GM18517 (cell line): ENCODE measurements around the gene CFAP251.

Source experiments
- ATAC-seq: cut with Tn5 transposase; IDR thresholded peaks from one replicate; pipeline ENCODE4 v1.9.1; 2021; ENCODE audit warnings: mild to moderate bottlenecking, moderate library complexity; ENCODE audit not compliant: unreplicated experiment

CFAP251 gene

GRCh38 chr12:121939992-121940766 is 21.8 kb downstream of the CFAP251 start:
- ATAC-seq, result no peak

- no peak for ATAC-seq
These were observed 23.8 kb downstream of the CFAP251 start for GRCh38 chr12:121942145-121942718.

DNA sequence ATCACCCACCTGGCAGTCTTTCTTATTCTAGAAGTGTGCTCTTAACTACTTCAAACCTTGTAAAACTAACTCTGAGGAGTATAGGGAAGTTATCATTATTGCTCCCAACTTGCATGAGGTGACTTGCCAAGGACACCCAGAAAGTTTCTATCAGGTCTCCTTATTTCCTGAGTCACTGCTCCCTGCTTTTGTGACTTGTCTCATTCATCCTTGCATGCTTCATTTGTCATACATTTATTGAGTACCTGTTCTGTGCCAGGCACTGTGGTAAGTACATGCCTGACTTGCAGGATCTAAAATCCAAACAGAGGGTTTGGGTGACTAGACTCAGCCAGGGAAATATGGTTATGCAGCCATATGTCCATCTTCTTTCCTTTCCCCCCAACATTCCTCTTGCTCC is 25.5 kb downstream of the CFAP251 start:
- no peak for ATAC-seq

DNA sequence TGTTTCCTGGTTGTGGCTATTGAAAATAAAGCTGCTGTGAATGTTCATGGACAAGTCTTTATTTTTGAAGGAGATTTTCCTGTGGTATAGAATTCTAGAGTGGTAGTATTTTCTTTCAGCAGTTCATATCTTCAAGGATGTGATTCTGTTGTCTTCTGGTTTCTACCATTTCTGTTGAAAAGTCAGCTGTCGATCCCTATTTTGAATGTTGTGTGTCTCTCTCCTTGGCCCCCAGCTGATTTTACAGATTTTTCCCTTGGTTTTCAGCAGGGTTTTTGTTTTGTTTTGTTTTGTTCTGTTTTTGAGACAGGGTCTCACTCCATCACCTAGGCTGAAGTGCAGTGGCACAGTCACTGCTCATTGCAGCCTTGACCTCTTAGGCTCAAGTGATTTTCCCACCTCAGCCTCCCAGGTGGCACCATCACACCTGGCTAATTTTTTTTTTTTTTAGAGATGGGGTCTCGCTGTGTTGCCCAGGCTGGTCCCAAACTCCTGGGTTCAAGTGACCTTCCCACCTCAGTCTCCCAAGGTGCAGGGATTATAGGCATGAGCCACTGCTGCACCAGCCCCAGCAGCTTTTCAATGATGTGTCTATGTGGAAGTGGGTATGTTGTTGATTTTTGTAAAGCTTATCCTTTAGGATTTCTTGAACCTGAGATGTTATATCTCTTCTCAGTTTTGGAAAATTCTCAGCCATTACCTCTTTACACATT is 28.1 kb downstream of the CFAP251 start:
- ATAC-seq, result no peak

DNA sequence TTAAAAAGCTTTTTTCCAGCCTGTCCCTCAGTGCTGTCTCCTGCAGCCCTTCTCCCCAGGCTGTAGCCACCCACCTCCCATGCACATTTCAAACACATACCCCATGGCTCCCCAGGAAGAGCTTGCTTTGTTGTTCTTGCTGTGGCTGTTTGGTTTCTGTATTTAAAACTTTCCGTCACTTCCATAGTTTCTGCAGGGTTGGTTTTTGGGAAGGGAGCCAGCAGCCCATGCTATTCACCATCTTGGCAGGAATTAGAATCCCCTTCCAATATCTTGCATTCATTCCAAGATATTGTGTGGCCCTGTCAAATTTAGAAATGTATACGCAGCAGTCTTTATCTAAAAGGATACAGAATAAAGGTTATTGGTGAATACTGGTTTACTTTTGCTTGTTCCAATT is 29.6 kb downstream of the CFAP251 start:
- ATAC-seq, result no peak

DNA sequence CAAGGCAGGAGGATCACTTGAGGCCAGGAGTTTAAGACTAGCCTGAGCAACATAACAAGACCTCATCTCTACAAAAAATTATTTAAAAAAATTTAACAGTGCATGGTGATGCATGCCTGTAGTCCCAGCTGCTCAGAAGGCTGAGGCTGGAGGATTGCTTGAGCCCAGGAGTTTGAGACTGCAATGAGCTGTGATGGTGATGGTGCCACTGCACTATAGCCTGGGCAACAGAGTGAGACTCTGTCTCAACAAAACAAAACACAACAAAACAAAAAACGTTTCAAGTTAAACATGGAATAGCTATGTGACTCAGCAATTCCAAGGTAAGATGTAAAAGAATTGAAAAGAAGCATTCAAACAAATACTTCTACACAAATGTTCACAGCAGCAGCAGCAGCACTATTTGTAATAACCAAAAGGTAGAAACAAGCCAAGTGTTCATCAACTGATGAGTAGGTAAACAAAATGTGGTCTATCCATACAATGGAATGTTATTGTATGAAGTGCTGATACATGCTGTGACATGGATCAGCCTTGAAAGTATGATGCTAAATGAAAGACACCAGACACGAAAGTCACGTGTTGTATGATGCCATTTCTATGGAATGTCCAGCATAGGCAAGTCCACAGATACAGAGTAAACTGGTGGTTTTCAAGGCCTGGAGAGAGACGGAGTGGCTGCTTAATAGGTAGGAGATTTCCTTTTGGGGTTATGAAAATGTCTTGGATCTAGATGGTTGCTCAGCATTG is 31.4 kb downstream of the CFAP251 start:
- ATAC-seq, result no peak

- no peak for ATAC-seq
These were observed 34.8 kb downstream of the CFAP251 start for GRCh38 chr12:121953117-121953692.

- no peak for ATAC-seq
These were observed 35.3 kb downstream of the CFAP251 start for GRCh38 chr12:121953695-121954094.

DNA sequence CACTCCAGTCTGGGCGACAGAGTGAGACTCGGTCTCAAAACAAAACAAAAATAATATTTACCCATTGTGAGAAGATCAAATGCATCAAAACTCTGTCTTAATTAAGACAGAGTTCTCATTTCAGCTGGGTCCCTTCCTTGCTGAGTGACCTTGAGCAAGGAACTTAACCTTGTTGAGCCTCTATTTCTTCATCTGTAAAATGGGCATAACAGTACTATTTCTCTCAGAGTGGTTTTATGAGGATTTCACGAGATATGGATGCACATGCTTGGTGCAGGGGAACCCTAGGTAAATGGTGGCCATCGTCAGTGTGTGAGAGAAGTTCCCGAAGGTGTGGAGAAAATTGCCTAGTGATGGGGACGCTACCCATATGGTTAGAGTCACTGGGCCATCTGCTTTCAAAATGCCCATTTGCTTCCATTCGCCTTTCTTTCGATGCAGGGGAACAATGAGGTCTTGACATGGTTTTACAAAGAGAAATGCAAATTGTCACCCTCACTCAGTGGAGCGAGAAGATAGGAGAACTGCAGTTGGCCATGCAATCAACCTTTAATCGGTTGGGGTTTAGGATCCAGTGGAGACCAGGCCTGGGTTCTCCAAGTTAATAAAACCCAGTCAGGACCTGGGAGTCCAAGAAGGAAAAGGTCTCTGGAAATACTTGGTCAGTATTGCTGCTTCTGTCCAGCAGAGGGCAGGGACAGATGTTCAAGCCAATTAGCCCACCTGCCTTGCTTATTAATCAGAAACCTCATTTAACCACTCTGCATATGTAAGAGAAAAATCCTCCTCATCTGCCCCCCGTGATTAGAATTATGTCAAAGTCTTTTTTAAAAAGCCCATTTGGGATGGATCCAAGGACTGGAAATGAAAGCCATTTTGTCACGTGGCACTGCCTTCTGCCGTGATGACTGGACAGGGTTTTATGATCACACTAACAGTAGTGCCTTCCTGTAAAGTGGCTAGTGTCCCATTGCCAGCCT is 37.2 kb downstream of the CFAP251 start:
- ATAC-seq, result no peak

- no peak for ATAC-seq
These were observed 39.6 kb downstream of the CFAP251 start for GRCh38 chr12:121957861-121958515.

DNA sequence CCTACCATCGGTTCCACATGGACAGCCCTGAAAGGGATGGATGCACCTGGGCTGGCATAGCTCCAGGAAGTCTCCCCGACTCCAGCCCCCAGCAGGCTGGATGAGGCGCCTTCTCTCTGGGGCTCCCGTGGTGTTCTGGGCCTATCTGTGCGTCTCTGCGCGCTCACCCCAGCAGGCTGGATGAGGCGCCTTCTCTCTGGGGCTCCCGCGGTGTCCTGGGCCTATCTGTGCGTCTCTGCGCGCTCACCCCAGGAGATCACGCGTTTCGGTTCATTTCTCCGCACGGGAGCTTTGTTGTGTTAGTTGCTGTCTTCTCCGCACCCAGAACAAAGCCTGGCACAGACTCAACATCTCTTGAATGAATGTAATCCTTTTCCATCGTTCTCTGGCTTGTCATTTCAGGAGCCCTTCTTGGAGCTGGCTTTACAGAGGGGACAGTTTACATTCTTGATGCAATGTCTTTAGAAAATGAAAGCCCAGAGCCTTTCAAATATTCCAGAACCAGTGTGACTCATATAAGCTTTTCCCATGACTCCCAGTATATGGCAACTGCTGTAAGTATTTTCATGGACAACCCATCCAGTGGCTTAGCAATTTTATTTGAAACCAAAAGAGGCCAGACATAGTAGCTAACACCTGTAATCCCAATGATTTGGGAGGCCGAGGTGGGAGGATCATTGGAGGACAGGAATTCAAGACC is 40.3 kb downstream of the CFAP251 start:
- ATAC-seq, result no peak

DNA sequence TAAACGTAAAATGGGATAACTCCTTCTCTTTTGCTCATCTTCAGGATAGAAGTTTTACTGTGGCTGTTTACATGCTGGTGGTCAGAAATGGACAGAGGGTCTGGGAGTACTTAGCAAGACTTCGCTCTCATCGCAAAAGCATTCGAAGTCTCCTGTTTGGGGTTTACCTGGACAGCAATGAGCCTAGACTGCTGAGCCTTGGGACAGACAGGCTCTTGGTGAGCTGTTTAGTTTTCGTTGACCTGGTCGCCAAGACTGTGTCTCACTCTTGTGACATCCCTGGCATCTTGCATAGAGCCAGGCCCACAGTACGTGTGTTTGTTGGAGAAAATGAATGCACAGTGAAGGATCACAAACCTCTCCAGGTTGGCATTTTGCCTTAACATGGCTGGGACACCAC is 42.1 kb downstream of the CFAP251 start:
- ATAC-seq, result no peak

DNA sequence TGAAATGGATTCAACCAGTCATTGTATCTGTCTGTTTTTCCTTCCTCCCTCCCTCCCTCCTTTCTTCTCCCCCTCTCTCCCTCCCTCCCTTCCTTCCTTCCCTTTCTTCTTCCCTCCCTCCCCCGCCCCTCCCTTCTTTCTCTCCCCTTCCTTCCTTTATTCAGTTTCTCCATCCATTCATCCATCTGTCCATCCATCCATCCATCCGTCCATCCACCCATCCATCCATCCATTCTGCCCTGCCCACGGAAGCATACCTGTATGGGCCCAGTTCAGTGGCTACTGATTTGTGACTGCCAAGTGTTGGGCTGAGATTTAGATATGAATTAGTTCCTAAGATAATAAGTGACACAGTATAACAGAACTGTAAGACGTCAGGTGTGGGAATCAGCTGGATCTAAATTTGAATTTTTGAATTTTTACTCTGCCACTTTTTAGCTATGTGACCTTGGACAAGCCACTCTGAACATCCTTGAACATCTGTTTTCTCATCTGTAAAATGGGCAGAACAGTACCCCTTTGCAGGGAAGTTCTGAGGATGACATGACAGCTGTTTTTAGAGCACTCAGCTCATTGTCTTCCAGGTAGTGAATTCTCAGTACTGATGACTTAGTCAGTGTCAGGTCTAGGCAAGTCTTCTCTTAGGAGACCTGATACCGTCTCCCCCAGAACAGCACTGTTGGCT is 42.9 kb downstream of the CFAP251 start:
- no peak for ATAC-seq

- no peak for ATAC-seq
These were observed 45.1 kb downstream of the CFAP251 start for GRCh38 chr12:121963341-121964018.

DNA sequence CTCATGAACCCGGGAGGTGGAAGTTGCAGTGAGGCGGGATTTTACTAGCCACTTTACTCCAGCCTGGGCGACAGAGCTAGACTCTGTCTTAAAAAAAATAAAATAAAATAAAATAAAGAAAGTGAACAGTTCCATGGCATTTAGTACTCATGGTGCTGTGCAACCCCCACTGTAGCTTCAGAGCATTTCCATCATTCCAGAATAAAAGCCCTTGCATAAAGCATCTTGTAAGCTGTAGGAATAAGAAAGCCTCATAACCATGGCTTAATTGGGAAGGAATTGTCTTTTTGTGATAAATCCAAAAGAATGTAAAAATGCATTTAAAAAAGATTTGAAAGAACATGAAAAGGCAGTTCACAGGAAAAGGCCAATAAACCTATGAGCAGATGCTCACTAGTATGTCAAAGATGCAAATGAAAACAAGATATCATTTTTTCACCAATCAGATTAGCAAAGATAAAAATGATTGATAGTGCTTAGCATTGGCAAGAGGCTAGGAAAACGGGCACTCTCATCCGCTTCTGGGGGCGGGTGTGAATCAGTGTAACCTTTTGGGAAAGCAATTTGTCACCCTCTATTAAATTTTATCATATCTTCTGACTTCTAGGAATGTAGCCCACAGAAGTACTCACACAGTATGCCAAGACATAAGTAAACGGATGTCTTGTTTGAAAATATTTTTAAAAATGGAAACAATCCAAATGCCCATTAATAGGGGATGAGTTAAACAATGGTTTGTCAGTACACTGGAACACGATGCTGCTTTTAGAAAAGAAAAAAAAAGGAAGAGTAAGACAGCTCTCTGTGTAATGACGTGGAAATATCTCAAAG is 46.6 kb downstream of the CFAP251 start:
- ATAC-seq, result no peak

DNA sequence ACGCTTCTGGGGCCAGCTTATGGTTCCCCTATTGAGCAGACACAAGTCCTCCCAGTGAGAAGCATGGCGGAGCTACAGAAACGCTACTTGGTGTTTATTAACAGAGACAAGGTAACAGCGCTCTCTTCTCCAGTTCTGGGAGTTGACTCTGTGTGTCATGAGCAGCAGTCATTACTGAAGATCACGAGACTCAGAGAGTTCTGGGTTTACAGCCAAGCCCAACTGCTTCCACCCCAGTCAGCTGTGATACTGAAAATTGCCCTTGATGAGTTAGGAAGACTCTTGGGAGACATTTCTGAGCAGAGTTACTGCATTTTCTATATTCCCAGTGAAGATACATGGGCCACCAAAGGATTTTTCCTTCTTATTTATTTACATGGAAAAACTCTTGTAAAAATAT is 48.6 kb downstream of the CFAP251 start:
- no peak for ATAC-seq

GRCh38 chr12:121968876-121969275 is 50.5 kb downstream of the CFAP251 start:
- no peak for ATAC-seq
